Spleen (tissue), 11 donors: Measurements from ENCODE around the gene UBE2G1. TPM values are rescaled to one million over a fixed set of nuclear protein-coding genes. Genes with fewer than 3 reads are reported as not detected.

Experiments used
- DNase-seq: peaks from one replicate; pipeline ENCODE4 v3.0.0-alpha.2; 2020
- H3K27ac ChIP-seq, 8 donors: fragments of 200-600 bp; sonication (generic) in 7 of 8; 1 replicate in 4 of 8; 2 replicates in 4 of 8; pipeline versions ENCODE4 v1.5.0 to v1.8.0; 2016 to 2021; ENCODE audit warnings: inconsistent platforms in 4 of 8, mild to moderate bottlenecking in 4 of 8, moderate library complexity in 1 of 8
- H3K27me3 ChIP-seq, 7 donors: fragments of 200-600 bp; sonication (generic) in 6 of 7; replicated peaks in 1 of 7; 1 replicate in 4 of 7; 2 replicates in 3 of 7; pipeline versions ENCODE4 v1.5.0 to v1.8.0; 2016 to 2021; ENCODE audit warnings: inconsistent platforms in 3 of 7, mild to moderate bottlenecking in 1 of 7
- H3K36me3 ChIP-seq, 6 donors: fragments of 200-600 bp; sonication (generic) in 5 of 6; 1 replicate in 4 of 6; 2 replicates in 2 of 6; pipeline versions ENCODE4 v1.5.0 to v1.8.0; 2016 to 2021; ENCODE audit warnings: inconsistent platforms in 2 of 6
- H3K4me1 ChIP-seq, 6 donors: fragments of 200-600 bp; sonication (generic) in 5 of 6; 1 replicate in 3 of 6; 2 replicates in 3 of 6; pipeline versions ENCODE4 v1.5.0 to v1.8.0; 2016 to 2021; ENCODE audit warnings: inconsistent platforms in 3 of 6
- H3K4me3 ChIP-seq, 8 donors: fragments of 200-600 bp; sonication (generic) in 7 of 8; 1 replicate in 4 of 8; 2 replicates in 4 of 8; pipeline versions ENCODE4 v1.5.0 to v1.8.0; 2016 to 2021; ENCODE audit warnings: inconsistent platforms in 4 of 8, mild to moderate bottlenecking in 4 of 8, moderate library complexity in 2 of 8
- H3K9me3 ChIP-seq, 8 donors: fragments of 200-600 bp; sonication (generic) in 7 of 8; 1 replicate in 4 of 8; 2 replicates in 4 of 8; pipeline versions ENCODE4 v1.5.0 to v1.8.0; 2016 to 2021; ENCODE audit warnings: inconsistent platforms in 4 of 8
- CTCF ChIP-seq, 11 experiments: fragments of 200-600 bp in 7 of 11; fragments of 450-650 bp in 4 of 11; sonication (generic) in 4 of 11; IDR thresholded peaks in 8 of 11; conservative IDR thresholded peaks in 3 of 11; 1 replicate in 7 of 11; 2 replicates in 4 of 11; pipeline versions ENCODE4 v1.4.0 to v1.8.0; 2016 to 2021; ENCODE audit warnings: antibody characterized with exemption in 11 of 11, inconsistent platforms in 4 of 11, mild to moderate bottlenecking in 1 of 11
- POLR2A ChIP-seq, 3 donors: fragments of 450-650 bp; IDR thresholded peaks; one replicate each; pipeline ENCODE4 v1.5.1; 2017; ENCODE audit warnings: antibody characterized with exemption in 3 of 3, mild to moderate bottlenecking in 1 of 3
- POLR2AphosphoS5 ChIP-seq, 3 donors: sonication (generic); formaldehyde crosslinking; IDR thresholded peaks; one replicate each; pipeline ENCODE4 v1.5.1; 2017; ENCODE audit warnings: antibody characterized with exemption in 3 of 3
- WGBS, 5 donors: extraction: QIAGEN DNeasy Blood & Tissue Kit in 3 of 5; methylation state at CpG; one replicate each; pipeline versions ENCODE4 v1.1.5 to v1.1.7; 2013 to 2018; 5-methylcytosine and 5-hydroxymethylcytosine counted together
- intact Hi-C: fragments of 100-400 bp; cut with DNase I; formaldehyde crosslinking; loops from one replicate; pipeline ENCODE4 v1.15.0; 2023; ENCODE audit warnings: low total_unique reads
- polyA plus RNA-seq, 3 donors: library from polyadenylated mRNA; stranded (reverse); fragments of 200-250 nt; gene quantifications; one replicate each; pipeline ENCODE4 v1.2.1, GENCODE V29; 2013
- small RNA-seq, 4 donors: library from RNA; depleted of rRNA; stranded (forward); fragments of <200 nt; gene quantifications; one replicate each; pipeline ENCODE3, GENCODE V24; 2016
- total RNA-seq, 7 donors: library from RNA; depleted of rRNA in 3 of 7; stranded (reverse); fragments of >200 nt in 3 of 7; fragmentation: NEBNext Ultra II Directional in 4 of 7; extraction: Animal tissue kit (Norgen Biotek cat#: 25700) in 4 of 7; gene quantifications; one replicate each; pipeline versions ENCODE4 v1.1.0 to v1.2.1, GENCODE V29; 2016 to 2021
- donor health status: healthy with polysubstance abuse.
- donor health status: DM: no; HTN: no; CAD: no; lungs with moderate emphysema.
- donor health status: DM: no; HTN: no; CAD: no.
- donor health status: Bipolar disorder and iron deficiency.
- donor health status: healthy.
- donor health status: DM: no; HTN: no; CAD: no.
- donor health status: DM: yes; HTN: yes; CAD: no.

UBE2G1 gene
- total and polyA plus RNA-seq, 10 donors: 10.7 to 59.7 (median 54.1) TPM

- Histone ChIP-seq H3K9me3 (no peaks in the 10 kb centered on the region), H3K27ac (peak overlapping the region in 1 of 8 donors; percentile 20), H3K4me1 (peaks cover 0 to 6% (median 1%) of the 10 kb centered on the region in 6 donors), H3K36me3 (peaks cover 0 to 86% (median 16%) of the 10 kb centered on the region in 6 donors), H3K27me3 (no peaks in the 10 kb centered on the region), H3K4me3 (no peak overlapping the region)
- TF ChIP-seq POLR2AphosphoS5 (IDR thresholded peaks at IDR 0.05): no peak
- TF ChIP-seq POLR2A (IDR thresholded peaks at IDR 0.05): no peak
- TF ChIP-seq CTCF (IDR thresholded peaks at IDR 0.05 in 8 of 11, conservative IDR thresholded peaks at IDR 0.05 in 3 of 11): no peak
- DNase-seq: no peak
- 71 to 88% (median 78%) methylated on average over 7 of the region's 7 CpGs for WGBS, 5 donors
- intact Hi-C loops: no loop called here
Observed at GRCh38 chr17:4220655-4221054, 145.8 kb downstream of the UBE2G1 start.

Small RNAs within 50 kb of the gene (small RNA-seq; reads per million reads assigned to genes)
- 0 reads per million in 4 donors for gene RN7SL774P

Other genes starting within 250 kb of the UBE2G1 start
- gene ZZEF1, start 223.6 kb downstream of the UBE2G1 start, total RNA-seq: 100 to 1,000 TPM in 6 of 7 donors, 10 to 100 TPM in 1; 70.1 to 153 (median 111) TPM
- gene ZZEF1, start 223.6 kb downstream of the UBE2G1 start, polyA plus RNA-seq: 10 to 100 TPM in 1 of 3 donors, 1 to 10 TPM in 2; 5.3 to 12.7 (median 5.5) TPM
- 10 to 100 TPM in 6 of 7 donors, 1 to 10 TPM in 1; 7.5 to 24.7 (median 16.3) TPM for gene CYB5D2, start 223.5 kb downstream of the UBE2G1 start, total RNA-seq
- gene CYB5D2, start 223.5 kb downstream of the UBE2G1 start, polyA plus RNA-seq: 10 to 100 TPM in 2 of 3 donors, 1 to 10 TPM in 1; 9.7 to 14.7 (median 11.0) TPM
- gene ANKFY1, start 102.7 kb downstream of the UBE2G1 start, total RNA-seq: 10 to 100 TPM; 46.4 to 81.5 (median 55.9) TPM
- 10 to 100 TPM in 1 of 3 donors, 1 to 10 TPM in 2; 6.1 to 13.0 (median 7.4) TPM for gene ANKFY1, start 102.7 kb downstream of the UBE2G1 start, polyA plus RNA-seq
- gene SPNS3, start 67.3 kb upstream of the UBE2G1 start, total RNA-seq: 1 to 10 TPM; 1.1 to 4.7 (median 3.6) TPM
- 1 to 10 TPM; 2.8 to 7.2 (median 4.3) TPM for gene SPNS3, start 67.3 kb upstream of the UBE2G1 start, polyA plus RNA-seq
- gene SPNS2, start 132.2 kb upstream of the UBE2G1 start, total RNA-seq: 10 to 100 TPM; 19.6 to 53.5 (median 36.6) TPM
- 10 to 100 TPM in 2 of 3 donors, 1 to 10 TPM in 1; 8.1 to 20.4 (median 13.2) TPM for gene SPNS2, start 132.2 kb upstream of the UBE2G1 start, polyA plus RNA-seq
- gene MYBBP1A, start 188.7 kb upstream of the UBE2G1 start, total RNA-seq: 10 to 100 TPM; 37.1 to 71.2 (median 54.4) TPM
- 10 to 100 TPM; 24.7 to 48.6 (median 35.5) TPM for gene MYBBP1A, start 188.7 kb upstream of the UBE2G1 start, polyA plus RNA-seq
- gene GGT6, start 193.9 kb upstream of the UBE2G1 start, total RNA-seq: under 1 TPM in 1 of 7 donors, not detected in 6; 0.42 TPM
- gene GGT6, start 193.9 kb upstream of the UBE2G1 start, polyA plus RNA-seq: under 1 TPM in 1 of 3 donors, not detected in 2; 0.03 TPM
- gene SMTNL2, start 217.9 kb upstream of the UBE2G1 start, total RNA-seq: 1 to 10 TPM in 2 of 7 donors, under 1 TPM in 5; 0.42 to 1.5 (median 0.97) TPM
- under 1 TPM; 0.22 to 0.67 (median 0.36) TPM for gene SMTNL2, start 217.9 kb upstream of the UBE2G1 start, polyA plus RNA-seq